Measurements from ENCODE around the gene CASZ1.

The CASZ1 gene

GRCh38 chr1:10753299-10753698 is 43.1 kb downstream of the CASZ1 start:
- no peak for DNase-seq (ENCODE audit: low read depth in 2 of 2)

GRCh38 chr1:10751561-10752085 is 44.8 kb downstream of the CASZ1 start:
- DNase-seq (ENCODE audit: low read depth in 2 of 2), result no peak

- DNase-seq (ENCODE audit: low read depth in 2 of 2), result no peak
These were observed 45.3 kb downstream of the CASZ1 start for GRCh38 chr1:10751160-10751559.

GRCh38 chr1:10745886-10746455 is 50.5 kb downstream of the CASZ1 start:
- no peak for DNase-seq (ENCODE audit: low read depth in 2 of 2)

- DNase-seq (ENCODE audit: low read depth in 2 of 2), result no peak
These were observed 51.1 kb downstream of the CASZ1 start for GRCh38 chr1:10745383-10745782.

- DNase-seq (ENCODE audit: low read depth in 2 of 2), result no peak
These were observed 51.7 kb downstream of the CASZ1 start for GRCh38 chr1:10744654-10745238.

GRCh38 chr1:10744029-10744428 is 52.4 kb downstream of the CASZ1 start:
- DNase-seq (ENCODE audit: low read depth in 2 of 2), result no peak

- no peak for DNase-seq (ENCODE audit: low read depth in 2 of 2)
These were observed 54.8 kb downstream of the CASZ1 start for GRCh38 chr1:10741696-10742095.

- no peak for DNase-seq (ENCODE audit: low read depth in 2 of 2)
These were observed 56.3 kb downstream of the CASZ1 start for GRCh38 chr1:10740123-10740522.

GRCh38 chr1:10739589-10739988 is 56.9 kb downstream of the CASZ1 start:
- DNase-seq (ENCODE audit: low read depth in 2 of 2), result no peak

- DNase-seq (ENCODE audit: low read depth in 2 of 2), result no peak
These were observed 58.1 kb downstream of the CASZ1 start for GRCh38 chr1:10738061-10739058.

- no peak for DNase-seq (ENCODE audit: low read depth in 2 of 2)
These were observed 58.8 kb downstream of the CASZ1 start for GRCh38 chr1:10737651-10738050.

- no peak for DNase-seq (ENCODE audit: low read depth in 2 of 2)
These were observed 59.5 kb downstream of the CASZ1 start for GRCh38 chr1:10736634-10737586.

- DNase-seq (ENCODE audit: low read depth in 2 of 2), result no peak
These were observed 60.7 kb downstream of the CASZ1 start for GRCh38 chr1:10735563-10736305.

GRCh38 chr1:10734962-10735544 is 61.4 kb downstream of the CASZ1 start:
- no peak for DNase-seq (ENCODE audit: low read depth in 2 of 2)

- DNase-seq (ENCODE audit: low read depth in 2 of 2), result no peak
These were observed 62.1 kb downstream of the CASZ1 start for GRCh38 chr1:10734375-10734774.

- DNase-seq (ENCODE audit: low read depth in 2 of 2), result peak; percentile 20 to 37
These were observed 62.7 kb downstream of the CASZ1 start for GRCh38 chr1:10733474-10734366.

GRCh38 chr1:10730985-10731384 is 65.5 kb downstream of the CASZ1 start:
- DNase-seq (ENCODE audit: low read depth in 2 of 2), result no peak
